Heart left ventricle (tissue), 13 donors: Measurements from ENCODE around the gene CD300E.

ENCODE experiments used
- CTCF ChIP-seq, 12 donors: fragments of 200-600 bp; sonication (generic) in 4 of 12; IDR thresholded peaks; one replicate each; pipeline versions ENCODE4 v1.5.0 to v1.8.0; 2018 to 2022; ENCODE audit warnings: antibody characterized with exemption in 12 of 12, mild to moderate bottlenecking in 5 of 12
- POLR2A ChIP-seq, 2 donors: fragments of 450-650 bp; IDR thresholded peaks; one replicate each; pipeline ENCODE4 v1.6.1; 2017; ENCODE audit warnings: antibody characterized with exemption in 2 of 2, mild to moderate bottlenecking in 2 of 2, moderate library complexity in 2 of 2
- donor health status: ischemic (EF 13 %, LVEDD 7.1; RV severe dilation, severe dysfunction).
- donor health status: DM: no; HTN: yes; CAD: no.
- donor health status: DM: no; HTN: no; CAD: no.
- donor health status: ischemic (EF 25% LVEDD 6.9; RV normal size, moderate dysfunction).
- donor health status: ischemic (EF 25% LVEDD 5.7; RV mildly dilated, moderate dysfunction).
- donor health status: ischemic (EF 35%, LVEDD 5.7; RV mildly dilated, moderate dysfunction).
- donor health status: nonischemic (EF 11% LVEDD 7.7; RV severe dilation, severe dysfunction).
- donor health status: DM: yes; HTN: yes; CAD: no.
- donor health status: PGD.
- donor health status: ischemic (EF 29% LVEDD 5.4; RV normal size, mild dysfunction).
- donor health status: nonischemic (EF 23%, LVEDD 6.1; RV moderate dilation, normal function).

- TF ChIP-seq CTCF (IDR thresholded peaks at IDR 0.05) = peak in 3 of 12 donors; percentile 14 to 18 (median 15)
- no peak for TF ChIP-seq POLR2A (IDR thresholded peaks at IDR 0.05)
Measured at GRCh38 chr17:74646231-74646630, 22.7 kb upstream of the CD300E start.
